Lung microvascular endothelial cell (primary cell): Measurements from ENCODE around the gene KLHDC7A. TPM values are rescaled to one million over a fixed set of nuclear protein-coding genes. Genes with fewer than 3 reads are reported as not detected.
"Not testable (repeated sequence)": the region's sequence is repeated elsewhere in the genome, so short reads cannot be mapped to it uniquely, and the experiment has no call there.

Source experiments
- DNase-seq, 2 donors: peaks; one replicate each; pipeline versions ENCODE4 v3.0.0 to v3.0.0-alpha.2; 2010; ENCODE audit warnings: low read depth in 2 of 2
- total RNA-seq: library from RNA; depleted of rRNA; stranded (reverse); fragments of >200 nt; gene quantifications from 2 replicates; pipeline ENCODE4 v1.2.1, GENCODE V29; 2014

The KLHDC7A gene
- total RNA-seq, result not detected in 2 replicates

- DNase-seq, result no peak
Observed at GRCh38 chr1:18480315-18481189, at the start of gene KLHDC7A. Gene KLHDC7A (plus strand): TSS chr1:18480930. CDS start chr1:18480982, 52 bp downstream.

GRCh38 chr1:18434041-18434440, 46.7 kb upstream of the KLHDC7A start:
- DNase-seq, result no peak

GRCh38 chr1:18440385-18441226, 40.1 kb upstream of the KLHDC7A start:
- no peak for DNase-seq

- DNase-seq, result no peak
Observed at GRCh38 chr1:18443587-18444520, 36.9 kb upstream of the KLHDC7A start.

DNA sequence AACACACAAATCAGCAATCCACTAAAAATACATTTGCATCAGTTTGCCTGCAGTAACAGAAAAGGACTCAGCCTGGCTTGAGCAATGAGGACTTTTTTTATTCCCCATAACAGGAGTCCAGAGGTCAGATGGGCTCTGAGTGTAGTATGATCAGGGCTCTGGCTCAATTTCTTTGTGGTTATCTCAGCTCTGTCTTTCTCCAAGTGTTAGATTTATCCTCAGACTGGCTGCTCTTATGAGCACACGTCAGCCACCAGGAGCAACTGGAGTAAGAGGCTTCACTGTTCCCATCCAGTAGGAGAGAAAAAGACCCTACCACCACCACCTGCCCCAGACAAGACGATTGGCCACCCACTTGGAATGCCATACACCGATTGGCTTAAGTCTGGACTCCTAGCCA, 36.2 kb upstream of the KLHDC7A start:
- no peak for DNase-seq

GRCh38 chr1:18446751-18447150, 34.0 kb upstream of the KLHDC7A start:
- no peak for DNase-seq

GRCh38 chr1:18447509-18448220, 33.1 kb upstream of the KLHDC7A start:
- no peak for DNase-seq

DNA sequence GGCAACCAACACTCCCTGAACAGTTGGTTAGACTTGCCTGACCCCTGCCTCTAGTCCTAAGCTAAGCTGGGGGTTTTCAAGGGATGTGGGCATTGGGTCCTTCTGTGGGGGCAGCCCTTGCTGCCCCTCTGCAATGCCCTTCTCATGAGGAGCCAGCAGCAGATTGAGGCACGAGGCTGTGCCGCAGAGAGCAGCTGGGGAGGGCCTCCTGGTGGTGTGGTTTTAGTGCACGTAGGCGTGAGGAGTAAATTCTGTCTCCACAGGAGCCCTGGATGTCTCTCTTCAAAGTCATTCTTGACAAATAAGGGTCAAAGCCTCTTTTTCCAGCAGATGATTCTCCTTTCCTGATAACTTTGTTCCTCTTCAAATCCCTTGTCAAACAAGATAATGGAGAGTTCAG, 31.8 kb upstream of the KLHDC7A start:
- DNase-seq, result no peak

DNA sequence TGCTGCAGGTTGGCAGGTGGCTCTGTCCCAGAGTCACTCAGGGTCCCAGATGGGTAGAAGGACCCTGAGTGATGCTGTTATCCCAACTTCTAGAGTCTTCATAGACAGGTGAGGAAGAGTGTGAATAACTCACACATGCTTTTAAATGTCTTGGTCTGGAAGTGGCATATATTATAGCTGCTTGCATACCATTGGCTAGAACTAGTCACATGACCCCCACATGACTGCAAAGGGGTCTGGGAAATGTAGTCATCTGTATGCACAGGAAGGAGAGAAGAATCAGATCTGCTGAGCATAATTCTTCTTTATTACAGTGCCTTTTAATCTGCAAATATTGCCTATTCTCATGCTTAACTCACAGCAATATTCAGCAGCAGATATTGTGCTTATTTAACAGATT, 28.2 kb upstream of the KLHDC7A start:
- DNase-seq, result peak; percentile 16 to 46

- DNase-seq, result no peak
Observed at GRCh38 chr1:18458133-18459092, 22.3 kb upstream of the KLHDC7A start.

DNA sequence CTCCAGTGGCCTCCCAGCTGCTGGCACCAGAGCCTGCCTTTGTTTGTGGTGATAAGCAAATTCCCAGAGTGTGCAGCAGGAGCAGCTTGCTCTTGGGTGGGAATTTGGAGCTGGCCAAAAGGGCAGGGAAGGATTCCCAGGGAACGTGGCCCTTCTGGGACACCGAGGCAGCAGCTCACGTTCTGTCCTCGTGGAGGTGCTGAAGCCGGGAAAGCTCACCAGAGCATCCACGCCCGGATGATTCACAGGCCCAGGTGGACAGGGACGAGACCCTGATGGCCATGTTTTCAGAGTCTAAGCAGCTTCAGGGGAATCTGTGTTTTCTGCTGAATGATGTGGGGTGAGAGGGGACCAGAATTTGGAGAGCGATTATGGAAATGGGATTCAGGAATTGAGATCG, 19.1 kb upstream of the KLHDC7A start:
- no peak for DNase-seq

GRCh38 chr1:18462517-18462916, 18.2 kb upstream of the KLHDC7A start:
- not testable (repeated sequence) for DNase-seq

- DNase-seq, result no peak
Observed at GRCh38 chr1:18463063-18463462, 17.7 kb upstream of the KLHDC7A start.

DNA sequence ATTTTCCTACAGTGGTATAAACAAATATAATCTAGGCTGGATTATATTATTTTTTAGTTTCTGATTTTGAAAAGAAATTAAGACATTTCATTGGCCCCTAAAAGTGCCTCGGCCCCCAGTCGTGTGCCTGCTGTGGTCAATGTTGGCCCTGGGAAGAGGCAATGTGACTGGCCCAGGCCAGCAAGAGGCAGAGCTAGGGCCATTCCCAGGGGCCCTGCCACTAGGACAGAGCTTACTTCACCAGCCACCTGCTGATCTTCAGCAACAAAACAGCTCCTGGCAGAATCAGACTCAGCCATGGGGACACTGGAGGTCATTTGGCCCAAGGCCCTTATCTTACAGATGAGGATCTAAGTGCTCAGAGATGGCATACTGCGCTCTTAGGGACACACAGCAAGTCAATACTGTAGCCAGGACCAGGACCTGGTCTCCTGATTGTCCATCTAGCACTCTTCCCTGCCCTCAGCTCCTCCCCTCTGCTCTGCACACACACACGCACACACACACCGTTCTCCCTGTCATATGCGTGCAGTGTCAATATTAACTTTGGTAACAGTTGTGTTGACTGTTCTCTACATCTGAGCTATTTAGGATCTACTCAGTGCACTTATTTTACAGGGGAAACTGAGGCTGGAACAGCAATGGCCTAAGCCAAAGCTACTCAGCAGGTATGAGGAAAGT, 16.6 kb upstream of the KLHDC7A start:
- no peak for DNase-seq

DNA sequence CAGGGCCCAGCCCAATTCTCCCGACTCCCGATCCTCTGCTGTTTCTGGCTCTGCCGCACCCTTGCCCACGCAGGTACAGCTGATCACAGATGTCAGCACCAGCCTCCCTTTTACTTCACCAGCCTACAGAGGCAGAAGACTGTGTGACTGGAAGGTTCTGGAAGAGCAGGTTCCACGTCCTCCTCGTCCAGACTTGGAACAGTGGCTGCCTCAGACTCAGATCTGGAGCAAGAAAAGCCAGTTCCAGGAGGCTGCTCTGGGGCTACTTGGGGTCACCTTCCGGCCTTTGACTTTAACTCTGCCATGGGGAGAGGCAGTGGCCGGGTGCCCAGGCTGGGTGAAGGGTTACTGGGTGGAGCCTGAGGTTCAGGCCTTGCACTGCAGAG, 16.1 kb upstream of the KLHDC7A start:
- DNase-seq, result no peak

- no peak for DNase-seq
Observed at GRCh38 chr1:18466676-18467075, 14.1 kb upstream of the KLHDC7A start.

GRCh38 chr1:18468570-18468969, 12.2 kb upstream of the KLHDC7A start:
- no peak for DNase-seq

DNA sequence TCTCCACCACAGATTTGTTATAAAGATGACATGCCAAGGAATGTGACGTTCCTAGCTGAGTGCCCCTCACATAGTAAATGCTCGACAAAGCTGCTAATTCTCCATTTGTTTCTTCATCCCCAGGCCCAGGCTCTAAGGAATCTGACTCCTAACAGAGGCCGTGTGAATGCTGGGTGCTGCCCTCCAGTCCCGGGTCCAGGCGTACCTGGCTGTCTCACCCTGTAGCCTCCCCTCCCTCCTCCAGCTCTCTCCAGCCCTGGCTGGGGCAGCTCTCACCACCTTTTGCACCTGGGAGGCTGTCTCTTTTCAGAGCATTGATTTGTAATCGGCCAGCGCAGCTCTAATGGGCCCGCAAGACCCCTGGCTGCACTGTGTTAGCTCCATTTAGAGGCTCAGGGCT, 11.2 kb upstream of the KLHDC7A start:
- DNase-seq, result no peak
